ENCODE results near the gene LIPI.

DNA sequence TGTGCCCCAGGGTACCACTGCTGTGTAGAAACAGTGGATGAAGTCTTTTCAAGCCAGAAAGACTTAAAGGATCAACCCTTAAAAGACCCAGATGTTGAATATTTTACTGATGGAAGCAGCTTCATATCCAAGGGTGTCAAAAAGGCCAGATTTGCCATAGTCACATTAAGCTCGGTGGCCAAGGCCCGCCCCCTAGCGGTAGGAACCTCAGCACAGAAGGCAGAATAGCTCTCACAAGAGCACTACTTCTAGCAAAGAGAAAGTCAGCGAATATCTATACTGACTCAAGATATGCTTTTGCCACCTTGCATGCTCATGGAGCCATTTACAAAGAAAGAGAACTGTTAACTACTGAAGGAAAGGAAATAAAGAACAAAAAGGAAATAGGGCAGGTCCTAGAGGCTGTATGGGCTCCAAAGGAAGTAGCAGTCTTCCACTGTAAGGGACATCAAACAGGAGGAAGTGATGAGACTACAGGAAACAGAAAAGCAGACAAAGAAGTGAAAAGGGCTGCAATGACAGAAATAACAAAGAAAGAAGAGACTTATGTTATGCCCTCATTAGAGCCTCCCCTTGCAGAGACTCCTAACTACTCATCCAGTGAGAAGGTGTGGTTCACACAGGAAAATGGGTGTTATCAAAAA is 90.5 kb downstream of the LIPI start:
- peak; percentile 42 for TF ChIP-seq CTCF (IDR thresholded peaks at IDR 0.05; ENCODE audit: poor library complexity)
- TF ChIP-seq EZH2phosphoT487 (IDR thresholded peaks at IDR 0.05; ENCODE audit: low read depth, severe bottlenecking, unreplicated experiment) = no peak
- no peak for TF ChIP-seq EZH2 (IDR thresholded peaks at IDR 0.05; ENCODE audit: borderline replicate concordance)
